HG03354 (cell line): Measurements from ENCODE around the gene CSN3.

Source experiments
- ATAC-seq: cut with Tn5 transposase; IDR thresholded peaks from one replicate; pipeline ENCODE4 v1.9.1; 2021; ENCODE audit warnings: mild to moderate bottlenecking; ENCODE audit not compliant: unreplicated experiment, poor library complexity, severe bottlenecking

The CSN3 gene

DNA sequence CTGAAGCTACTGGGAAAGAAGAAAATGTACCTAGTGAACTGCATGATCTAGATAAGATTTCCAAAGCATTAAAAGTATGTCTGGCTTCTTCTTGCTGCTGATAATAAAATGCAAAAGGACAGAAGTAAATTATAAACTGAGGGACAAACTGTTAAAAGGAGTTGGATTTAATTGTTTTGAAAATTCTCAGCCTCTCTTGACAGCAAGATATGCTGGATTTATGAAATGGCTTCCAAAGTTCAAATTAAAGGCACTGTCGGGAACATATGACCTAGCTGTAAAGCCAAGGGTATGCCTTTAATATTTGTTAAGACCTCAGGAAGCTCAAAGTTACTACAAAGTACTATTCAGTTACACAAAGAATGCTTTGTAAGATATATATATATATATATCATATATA is 46.3 kb downstream of the CSN3 start:
- no peak for ATAC-seq

DNA sequence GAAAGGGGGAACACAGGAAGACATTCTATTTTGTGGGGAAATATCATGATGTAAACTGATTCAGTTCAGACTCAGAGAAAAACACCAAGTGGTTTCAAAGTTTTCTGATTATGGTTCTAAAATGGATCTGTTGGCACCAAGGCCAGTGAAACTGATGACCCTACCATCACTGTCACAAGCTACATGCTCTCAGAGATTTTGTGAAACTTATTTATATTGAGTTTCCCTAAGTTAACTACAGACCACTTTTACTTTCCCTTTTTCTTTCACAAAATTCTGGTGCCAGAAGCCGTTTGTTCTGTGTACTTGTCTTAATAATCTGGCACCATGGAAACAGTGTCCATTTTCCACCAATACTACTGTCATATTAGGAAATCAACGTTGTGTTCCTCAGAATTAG is 48.9 kb downstream of the CSN3 start:
- ATAC-seq: no peak

DNA sequence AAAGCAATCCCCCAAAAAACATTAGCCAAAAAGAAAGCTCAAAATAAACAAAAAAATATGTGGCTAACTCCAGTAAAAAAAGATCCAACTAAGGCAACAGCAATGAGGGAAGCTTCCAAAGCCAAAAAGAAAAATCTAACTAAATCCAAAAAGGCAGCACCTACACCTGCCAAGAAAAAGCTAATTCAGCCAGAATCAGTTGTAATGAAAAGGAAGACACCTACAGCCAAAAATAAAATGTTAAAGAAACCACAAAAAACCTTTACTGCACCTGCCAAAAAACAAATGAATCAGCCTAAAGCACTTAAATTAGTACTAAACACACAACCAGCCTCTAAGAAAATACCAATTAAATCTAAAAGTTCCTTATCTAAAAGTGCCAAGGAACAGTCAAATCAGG is 55.2 kb downstream of the CSN3 start:
- no peak for ATAC-seq

DNA sequence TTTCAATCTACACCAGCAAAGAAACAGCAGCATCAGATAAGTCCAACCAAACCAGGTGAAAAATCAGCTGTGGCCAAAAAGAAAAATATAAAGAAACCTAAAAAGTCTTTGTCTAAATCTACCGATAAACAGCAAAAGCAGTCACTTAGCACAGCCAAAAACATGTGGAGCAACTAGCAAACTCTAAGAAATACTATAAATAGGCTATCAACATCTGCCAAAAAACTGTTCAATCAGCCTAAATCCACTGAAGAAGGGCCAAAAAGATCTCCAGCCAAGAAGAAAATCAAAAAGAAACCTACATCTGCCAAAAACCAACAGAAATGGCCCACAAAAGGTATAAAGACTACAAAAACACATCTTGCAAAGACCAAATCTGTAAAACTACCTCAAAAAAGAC is 55.7 kb downstream of the CSN3 start:
- no peak for ATAC-seq

DNA sequence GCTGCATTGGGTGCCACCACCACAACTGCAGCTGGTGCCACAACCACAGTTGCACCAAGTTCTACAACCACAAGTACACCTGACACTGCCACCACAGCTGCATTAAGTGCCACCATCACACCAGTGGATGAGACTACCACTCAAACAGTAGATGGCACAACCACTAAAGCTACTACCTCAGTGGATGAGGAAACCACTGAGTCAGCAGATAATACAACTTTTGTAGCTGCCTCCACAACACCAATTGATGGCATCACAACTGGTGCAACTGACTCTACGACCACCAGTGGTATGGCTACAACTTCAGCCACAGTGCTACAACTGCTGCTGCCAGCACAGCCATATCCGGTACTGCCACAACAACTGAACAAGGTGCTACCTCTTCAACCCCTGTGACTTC is 57.2 kb downstream of the CSN3 start:
- no peak for ATAC-seq

DNA sequence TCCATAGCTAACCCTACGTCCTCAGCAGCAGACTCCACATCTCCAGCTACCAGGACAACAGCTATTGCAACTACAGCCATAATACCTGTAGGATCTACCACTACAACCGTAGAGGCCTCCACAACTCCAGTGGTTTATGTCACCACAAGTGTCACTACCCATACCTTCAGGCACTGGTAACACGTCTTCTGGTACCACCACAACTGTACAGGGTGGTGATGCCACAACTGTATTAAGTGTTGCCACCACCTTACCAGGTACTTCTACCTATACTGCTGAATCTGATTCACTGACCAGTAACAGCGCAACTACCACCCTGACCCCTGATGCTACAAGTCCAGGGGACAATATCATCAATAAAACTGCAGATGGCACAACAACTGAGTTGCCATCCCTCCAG is 57.8 kb downstream of the CSN3 start:
- no peak for ATAC-seq
